GM18868 (cell line): ENCODE results near the gene HIRIP3.

Experiments used
- ATAC-seq: cut with Tn5 transposase; IDR thresholded peaks from one replicate; pipeline ENCODE4 v1.9.1; 2021; ENCODE audit warnings: mild to moderate bottlenecking, moderate library complexity; ENCODE audit not compliant: unreplicated experiment

Gene HIRIP3

DNA sequence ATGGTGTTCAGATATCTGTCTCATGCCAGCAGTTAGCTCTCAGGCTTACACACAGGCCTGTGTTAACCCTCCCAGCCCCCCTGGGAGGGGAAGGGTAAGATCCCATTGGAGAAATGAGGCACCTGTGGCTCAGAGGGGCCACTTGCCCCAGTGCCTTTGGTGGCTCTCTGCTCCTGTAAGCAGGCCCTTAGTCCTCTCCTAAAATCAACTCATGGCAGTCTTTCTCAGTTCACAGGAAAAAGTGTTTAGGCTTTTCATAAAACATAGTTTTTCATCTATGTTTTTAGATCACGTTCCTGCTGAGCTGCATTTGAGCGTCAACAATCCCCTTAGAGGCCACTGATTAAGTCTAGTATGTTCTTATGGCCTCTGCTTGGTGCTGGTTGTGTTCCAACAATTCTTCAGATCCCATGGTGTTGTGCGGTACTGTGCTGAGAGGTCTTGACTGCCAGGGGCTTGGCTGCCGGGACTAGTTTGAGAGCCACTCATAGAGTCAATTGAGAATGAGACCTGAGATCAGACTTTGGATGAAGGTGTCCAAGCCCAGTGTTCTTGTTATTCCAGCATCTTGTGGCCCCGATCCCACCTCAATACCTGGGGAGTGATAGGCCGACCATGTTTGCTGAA, 11.2 kb downstream of the HIRIP3 start:
- ATAC-seq: no peak

DNA sequence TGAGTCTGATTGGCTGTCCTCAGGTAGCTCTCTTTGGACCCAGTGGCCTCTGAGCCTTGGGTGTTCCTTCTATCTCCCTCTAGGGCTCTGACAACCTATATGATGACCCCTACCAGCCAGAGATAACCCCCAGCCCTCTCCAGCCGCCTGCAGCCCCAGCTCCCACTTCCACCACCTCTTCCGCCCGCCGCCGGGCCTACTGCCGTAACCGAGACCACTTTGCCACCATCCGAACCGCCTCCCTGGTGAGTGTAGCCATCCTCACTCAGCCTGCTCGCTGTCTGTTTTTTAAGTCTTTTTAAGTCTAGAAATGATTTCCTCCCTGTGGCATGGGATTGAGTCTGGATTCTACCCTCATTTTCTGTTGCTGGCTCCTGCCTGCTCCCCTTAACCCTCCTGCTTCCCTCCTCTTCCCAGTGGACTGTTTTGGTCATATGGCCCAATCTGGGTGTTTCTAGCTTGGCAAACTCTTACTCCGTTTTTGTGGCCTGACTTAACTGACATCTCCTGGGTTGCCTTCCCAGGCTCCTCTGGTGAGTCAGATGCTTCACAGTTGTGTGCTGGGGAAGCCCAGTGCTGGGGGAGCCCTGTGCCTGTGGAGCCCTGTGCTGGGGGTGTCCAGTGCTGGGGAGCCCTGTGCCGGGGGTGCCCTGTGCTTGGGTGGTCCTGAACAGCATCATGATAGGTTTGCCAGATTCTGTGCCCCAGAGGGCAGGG, 11.8 kb downstream of the HIRIP3 start:
- no peak for ATAC-seq

DNA sequence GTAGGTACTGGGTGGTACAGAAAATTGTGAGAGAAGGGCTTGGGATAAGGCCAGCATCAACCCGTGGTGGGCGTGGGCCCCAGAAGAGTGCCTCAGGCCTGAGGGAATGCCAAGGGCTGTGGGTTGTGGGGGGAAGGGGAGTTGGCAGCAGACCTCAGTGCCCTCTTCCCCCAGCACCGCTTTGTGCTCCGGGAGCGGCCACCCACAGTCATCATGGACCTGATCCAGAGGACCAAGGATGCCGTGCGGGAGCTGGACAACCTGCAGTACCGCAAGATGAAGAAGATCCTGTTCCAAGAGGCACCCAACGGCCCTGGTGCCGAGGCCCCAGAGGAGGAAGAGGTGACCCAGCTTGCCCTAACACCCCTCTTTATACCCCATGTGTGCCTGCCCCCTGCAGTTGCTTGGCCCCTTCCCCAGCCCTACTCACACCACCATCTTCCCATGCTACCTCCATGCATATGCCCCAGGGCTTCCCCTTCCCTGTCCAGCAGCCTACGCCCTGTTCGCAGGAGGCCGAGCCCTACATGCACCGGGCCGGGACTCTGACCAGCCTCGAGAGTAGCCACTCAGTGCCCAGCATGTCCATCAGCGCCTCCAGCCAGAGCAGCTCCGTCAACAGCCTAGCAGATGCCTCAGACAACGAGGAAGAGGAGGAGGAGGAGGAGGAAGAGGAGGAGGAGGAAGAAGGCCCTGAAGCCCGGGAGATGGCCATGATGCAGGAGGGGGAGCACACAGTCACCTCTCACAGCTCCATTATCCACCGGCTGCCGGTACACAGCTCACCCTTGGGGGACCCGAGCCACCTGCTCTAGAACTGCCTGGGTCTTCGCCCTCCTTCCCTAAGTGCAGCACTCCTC, 12.6 kb downstream of the HIRIP3 start:
- ATAC-seq: no peak

DNA sequence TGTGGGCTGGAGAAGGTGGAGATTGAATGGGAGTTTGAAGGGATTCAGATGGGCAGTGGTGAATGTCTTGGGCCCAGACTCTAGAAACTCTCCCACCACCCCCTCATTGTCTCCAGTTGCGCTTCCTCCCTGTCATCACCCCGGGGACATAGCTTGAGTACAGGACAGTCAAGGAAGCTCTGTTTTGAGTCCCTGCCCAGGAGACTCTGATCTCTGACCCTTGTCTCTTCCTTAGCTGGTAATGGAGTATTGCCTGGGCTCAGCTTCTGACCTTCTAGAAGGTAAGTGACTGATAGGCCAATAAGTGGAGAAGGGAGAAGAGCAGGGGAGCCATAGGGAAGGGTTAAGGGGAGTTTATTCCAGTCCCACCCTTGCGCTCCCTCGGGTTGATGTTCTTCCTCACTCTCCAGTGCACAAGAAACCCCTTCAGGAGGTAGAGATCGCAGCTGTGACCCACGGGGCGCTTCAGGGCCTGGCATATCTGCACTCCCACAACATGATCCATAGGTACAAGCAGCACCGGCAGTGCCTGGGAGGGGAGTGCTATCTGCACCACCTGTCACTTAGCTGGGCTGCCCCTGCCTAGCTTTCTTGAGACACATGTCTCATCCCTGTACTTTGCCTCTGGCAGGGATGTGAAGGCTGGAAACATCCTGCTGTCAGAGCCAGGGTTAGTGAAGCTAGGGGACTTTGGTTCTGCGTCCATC, 16.7 kb downstream of the HIRIP3 start:
- ATAC-seq: no peak

GRCh38 chr16:29978081-29978480, 17.3 kb downstream of the HIRIP3 start:
- no peak for ATAC-seq

DNA sequence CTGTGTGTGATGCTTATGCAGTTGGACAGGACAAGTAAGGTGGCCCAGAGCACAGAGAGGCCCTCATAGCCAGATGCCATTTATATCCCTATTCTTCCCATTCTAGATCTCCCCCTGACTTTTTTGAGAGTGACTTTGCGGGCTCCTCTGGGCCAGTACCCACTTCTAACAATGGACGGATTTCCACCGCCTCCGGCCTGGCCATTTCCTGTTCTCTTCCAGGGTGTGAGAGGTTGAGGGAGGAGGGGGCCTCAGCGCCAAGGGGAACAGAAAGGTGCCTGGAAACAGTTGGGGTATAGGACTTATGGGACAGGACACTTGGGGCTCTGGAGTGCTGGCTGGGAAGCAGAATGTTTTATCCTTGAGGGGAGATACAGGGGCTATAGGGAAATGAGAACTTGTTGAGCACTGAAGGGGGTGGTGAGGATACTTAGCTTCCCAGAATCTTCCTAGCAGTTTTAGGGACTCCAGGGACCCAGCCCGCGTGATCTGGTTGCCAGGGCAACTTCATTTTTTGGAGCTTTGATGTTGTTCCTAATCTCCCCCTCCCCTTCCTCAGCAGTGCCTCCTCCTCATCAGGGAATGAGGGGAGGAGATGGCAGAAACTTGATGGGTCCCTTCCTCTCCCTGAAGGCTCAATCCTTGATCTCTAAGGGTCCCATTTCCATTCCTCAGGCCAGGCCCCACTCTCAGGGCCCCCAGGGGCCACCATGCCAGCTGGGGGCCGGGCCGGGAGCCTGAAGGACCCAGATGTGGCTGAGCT, 18.2 kb downstream of the HIRIP3 start:
- no peak for ATAC-seq

GRCh38 chr16:29975811-29976511, 19.5 kb downstream of the HIRIP3 start:
- ATAC-seq: no peak

- no peak for ATAC-seq
Measured at GRCh38 chr16:29975134-29975538, 20.3 kb downstream of the HIRIP3 start.

DNA sequence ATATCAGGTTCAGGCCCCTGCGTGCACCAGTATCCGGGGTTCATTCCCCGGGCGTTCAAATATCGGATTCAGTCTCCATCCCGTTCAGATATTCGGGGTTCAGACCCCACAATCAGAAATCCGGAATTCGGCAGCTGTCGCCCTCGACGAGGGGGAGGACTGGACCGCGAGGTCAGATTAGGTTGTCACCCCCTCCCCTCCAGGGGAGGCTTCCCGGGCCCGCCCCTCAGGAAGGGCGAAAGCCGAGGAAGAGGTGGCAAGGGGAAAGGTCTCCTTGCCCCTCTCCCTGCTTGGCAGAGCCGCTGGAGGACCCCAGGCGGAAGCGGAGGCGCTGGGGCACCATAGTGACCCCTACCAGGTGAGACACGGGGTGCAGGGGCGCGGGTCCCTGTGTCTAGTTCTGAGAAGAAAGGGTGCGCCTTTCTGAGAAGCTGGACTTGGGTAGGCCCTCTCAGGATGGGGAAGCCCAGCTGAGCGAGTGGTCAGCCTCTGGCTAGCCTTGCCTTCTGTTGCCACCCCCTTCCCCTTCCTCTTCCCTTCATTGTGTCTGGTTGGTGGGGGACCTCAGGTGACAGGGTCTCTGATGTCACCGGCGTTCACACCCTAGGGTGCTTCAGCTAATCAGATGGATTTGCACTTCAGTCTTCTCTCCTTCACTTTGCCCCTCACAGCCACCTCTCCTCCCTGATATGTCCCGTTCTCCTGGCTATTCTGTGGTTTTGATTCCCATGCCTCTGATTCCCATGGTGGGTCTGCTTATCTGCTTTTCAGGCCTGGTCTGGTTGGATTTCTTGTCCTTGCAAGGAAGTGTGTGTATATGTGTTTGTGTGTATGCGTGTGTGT, 20.9 kb downstream of the HIRIP3 start:
- ATAC-seq: no peak

DNA sequence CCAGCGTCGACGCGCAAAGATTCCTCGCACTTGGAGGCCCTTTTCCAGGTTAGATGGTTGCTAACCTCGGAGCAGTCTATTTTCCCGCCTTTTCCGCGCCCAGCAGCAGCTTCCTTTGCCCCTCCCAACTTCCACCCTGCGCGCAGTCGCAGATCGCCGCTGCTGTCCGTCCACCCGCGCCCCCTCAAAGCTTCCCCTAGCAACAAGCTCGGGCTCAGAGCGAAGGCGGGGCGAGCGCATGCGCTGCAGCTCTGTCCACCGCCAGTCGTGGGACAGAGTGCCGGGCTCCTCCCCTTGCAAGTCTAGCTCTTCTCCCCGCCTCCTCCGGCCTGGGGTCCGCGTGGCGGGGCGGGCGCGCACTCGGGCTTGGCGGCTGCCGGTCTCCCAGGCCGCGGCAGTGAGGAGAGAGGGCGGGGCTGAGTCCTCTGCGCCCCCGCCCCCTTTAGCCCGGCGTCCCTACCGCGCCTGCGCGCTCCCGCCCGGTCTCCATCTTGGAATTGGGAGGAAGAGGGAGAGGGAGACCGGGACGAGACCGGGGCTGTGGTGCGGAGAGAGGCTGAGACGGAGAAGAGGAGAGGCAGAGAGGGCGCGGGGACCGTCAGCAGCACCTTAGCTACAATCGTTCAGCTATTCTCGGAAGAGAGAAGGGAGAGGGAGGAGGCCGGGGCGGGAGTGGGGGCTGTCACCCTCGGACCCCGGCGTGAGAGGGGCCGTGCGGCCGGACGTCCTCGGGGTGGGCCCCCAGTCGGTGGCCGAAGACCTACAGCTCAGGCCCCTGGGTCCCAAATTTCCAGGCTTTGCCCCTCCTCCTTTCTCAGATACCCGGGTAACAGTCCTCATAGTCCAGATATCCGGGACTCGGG, 21.8 kb downstream of the HIRIP3 start, which contains the start of gene TAOK2:
TAOK2 (plus strand) TSS at position 485 of the 863 bp plus-strand sequence. CDS start 3,905 bp downstream, outside the sequence.
- peak; percentile 91 for ATAC-seq

- ATAC-seq: no peak
Measured at GRCh38 chr16:29972992-29973383, 22.4 kb downstream of the HIRIP3 start.

GRCh38 chr16:29972500-29972899, 22.9 kb downstream of the HIRIP3 start:
- no peak for ATAC-seq

DNA sequence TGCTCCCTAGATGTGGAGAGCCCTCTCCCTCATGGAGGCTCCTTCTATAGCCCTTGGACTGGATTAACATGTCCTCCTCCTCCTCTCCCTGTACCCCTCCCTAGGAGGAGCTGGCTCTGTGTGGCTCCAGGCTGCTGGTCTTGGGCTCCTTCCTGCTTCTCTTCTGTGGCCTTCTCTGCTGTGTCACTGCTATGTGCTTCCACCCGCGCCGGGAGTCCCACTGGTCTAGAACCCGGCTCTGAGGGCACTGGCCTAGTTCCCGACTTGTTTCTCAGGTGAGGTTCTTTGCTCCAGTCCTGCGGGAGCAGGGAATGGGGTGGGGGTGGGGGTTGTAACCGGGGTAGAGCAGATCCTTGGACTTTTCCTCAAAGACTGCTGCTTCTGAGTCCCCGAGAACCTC, 24.1 kb downstream of the HIRIP3 start:
- ATAC-seq: no peak

- ATAC-seq: no peak
Measured at GRCh38 chr16:29968205-29968604, 27.2 kb downstream of the HIRIP3 start.

GRCh38 chr16:29963021-29963743, 32.2 kb downstream of the HIRIP3 start:
- no peak for ATAC-seq

GRCh38 chr16:29962344-29962994, 32.9 kb downstream of the HIRIP3 start:
- ATAC-seq: no peak
